Mesothelial cell of epicardium (in vitro differentiated cells): Measurements from ENCODE around the gene WDR83. TPM values are rescaled to one million over a fixed set of nuclear protein-coding genes. Genes with fewer than 3 reads are reported as not detected.
A peak's percentile ranks its signal among the peaks of the same experiment; 100 is the strongest.

Experiments
- DNase-seq, 2 experiments: peaks; one replicate each; pipeline ENCODE4 v3.0.0; 2021; ENCODE audit warnings: low spot score in 2 of 2; ENCODE audit not compliant: unreplicated experiment in 2 of 2
- H3K27ac Mint-ChIP-seq: 2 replicates; pipeline ENCODE4 v1.8.0; 2021; ENCODE audit warnings: mixed read lengths
- H3K27me3 Mint-ChIP-seq: 2 replicates; pipeline ENCODE4 v1.8.0; 2021; ENCODE audit warnings: low read depth, mixed read lengths
- H3K36me3 Mint-ChIP-seq: 2 replicates; pipeline ENCODE4 v1.8.0; 2021; ENCODE audit warnings: mixed read lengths
- H3K4me1 Mint-ChIP-seq: 2 replicates; pipeline ENCODE4 v1.8.0; 2021; ENCODE audit warnings: mixed read lengths
- H3K4me3 Mint-ChIP-seq: 2 replicates; pipeline ENCODE4 v1.8.0; 2021; ENCODE audit warnings: mild to moderate bottlenecking, moderate library complexity, mixed read lengths
- H3K9me3 Mint-ChIP-seq: 2 replicates; pipeline ENCODE4 v1.8.0; 2021; ENCODE audit warnings: mixed read lengths
- total RNA-seq: library from RNA; stranded (reverse); gene quantifications from 3 replicates; pipeline ENCODE4 v1.2.1, GENCODE V29; 2021
- TF ChIP-seq, protein P1 (sequence below): fragments of 200-600 bp; sonication (generic); IDR thresholded peaks from one replicate; pipeline ENCODE4 v1.5.0; 2021; ENCODE audit warnings: antibody characterized with exemption; ENCODE audit not compliant: unreplicated experiment

WDR83 gene
- total RNA-seq, 1 donor from 2014 or later = 13.6 TPM

GRCh38 chr19:12670159-12670928, 3.7 kb downstream of the WDR83 start:
- peaks cover 42% of the 10 kb centered on the region for H3K4me1 Mint-ChIP-seq
- H3K9me3 Mint-ChIP-seq = no peaks in the 10 kb centered on the region
- peak overlapping the region; percentile 100 for H3K27ac Mint-ChIP-seq
- no peaks in the 10 kb centered on the region for H3K27me3 Mint-ChIP-seq
- H3K36me3 Mint-ChIP-seq = peaks cover 13% of the 10 kb centered on the region
- DNase-seq = no peak
- TF ChIP-seq, protein P1, sequence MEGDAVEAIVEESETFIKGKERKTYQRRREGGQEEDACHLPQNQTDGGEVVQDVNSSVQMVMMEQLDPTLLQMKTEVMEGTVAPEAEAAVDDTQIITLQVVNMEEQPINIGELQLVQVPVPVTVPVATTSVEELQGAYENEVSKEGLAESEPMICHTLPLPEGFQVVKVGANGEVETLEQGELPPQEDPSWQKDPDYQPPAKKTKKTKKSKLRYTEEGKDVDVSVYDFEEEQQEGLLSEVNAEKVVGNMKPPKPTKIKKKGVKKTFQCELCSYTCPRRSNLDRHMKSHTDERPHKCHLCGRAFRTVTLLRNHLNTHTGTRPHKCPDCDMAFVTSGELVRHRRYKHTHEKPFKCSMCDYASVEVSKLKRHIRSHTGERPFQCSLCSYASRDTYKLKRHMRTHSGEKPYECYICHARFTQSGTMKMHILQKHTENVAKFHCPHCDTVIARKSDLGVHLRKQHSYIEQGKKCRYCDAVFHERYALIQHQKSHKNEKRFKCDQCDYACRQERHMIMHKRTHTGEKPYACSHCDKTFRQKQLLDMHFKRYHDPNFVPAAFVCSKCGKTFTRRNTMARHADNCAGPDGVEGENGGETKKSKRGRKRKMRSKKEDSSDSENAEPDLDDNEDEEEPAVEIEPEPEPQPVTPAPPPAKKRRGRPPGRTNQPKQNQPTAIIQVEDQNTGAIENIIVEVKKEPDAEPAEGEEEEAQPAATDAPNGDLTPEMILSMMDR = no peak
- H3K4me3 Mint-ChIP-seq = peak overlapping the region; percentile 99

GRCh38 chr19:12672744-12673143, 6.1 kb downstream of the WDR83 start:
- peaks cover 26% of the 10 kb centered on the region for H3K4me1 Mint-ChIP-seq
- no peak for DNase-seq
- TF ChIP-seq, protein P1 = no peak
- no peak overlapping the region for H3K4me3 Mint-ChIP-seq
- no peaks in the 10 kb centered on the region for H3K27me3 Mint-ChIP-seq
- no peaks in the 10 kb centered on the region for H3K9me3 Mint-ChIP-seq
- peaks cover 20% of the 10 kb centered on the region for H3K36me3 Mint-ChIP-seq
- H3K27ac Mint-ChIP-seq = no peak overlapping the region

GRCh38 chr19:12675399-12675798, 8.8 kb downstream of the WDR83 start:
- Mint-ChIP-seq H3K4me3 (no peak overlapping the region), H3K9me3 (no peaks in the 10 kb centered on the region), H3K27ac (no peak overlapping the region), H3K4me1 (peaks cover 4% of the 10 kb centered on the region), H3K36me3 (peaks cover 29% of the 10 kb centered on the region), H3K27me3 (no peaks in the 10 kb centered on the region)
- TF ChIP-seq, protein P1 = no peak
- no peak for DNase-seq

DNA sequence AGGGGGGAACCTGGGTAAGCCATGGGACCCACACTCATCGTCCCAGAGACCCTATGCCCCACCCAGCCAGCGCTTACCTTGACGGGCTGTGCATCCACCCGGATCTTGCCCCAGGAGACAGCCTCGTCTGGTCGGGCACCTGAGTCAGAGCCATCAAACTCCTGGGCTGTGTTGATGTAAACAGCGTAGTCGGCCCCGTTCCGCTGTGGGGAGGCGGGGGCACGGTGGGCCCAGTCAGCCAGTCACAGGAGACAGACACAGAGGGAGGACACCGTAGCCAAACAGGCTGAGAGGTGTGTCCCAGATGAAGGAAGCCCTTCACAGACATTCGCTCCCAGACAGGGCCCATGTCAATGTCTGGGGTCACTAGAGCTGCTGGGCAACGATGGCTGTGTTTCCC, 9.3 kb downstream of the WDR83 start:
- H3K4me3 Mint-ChIP-seq = no peak overlapping the region
- H3K4me1 Mint-ChIP-seq = peaks cover 3% of the 10 kb centered on the region

DNA sequence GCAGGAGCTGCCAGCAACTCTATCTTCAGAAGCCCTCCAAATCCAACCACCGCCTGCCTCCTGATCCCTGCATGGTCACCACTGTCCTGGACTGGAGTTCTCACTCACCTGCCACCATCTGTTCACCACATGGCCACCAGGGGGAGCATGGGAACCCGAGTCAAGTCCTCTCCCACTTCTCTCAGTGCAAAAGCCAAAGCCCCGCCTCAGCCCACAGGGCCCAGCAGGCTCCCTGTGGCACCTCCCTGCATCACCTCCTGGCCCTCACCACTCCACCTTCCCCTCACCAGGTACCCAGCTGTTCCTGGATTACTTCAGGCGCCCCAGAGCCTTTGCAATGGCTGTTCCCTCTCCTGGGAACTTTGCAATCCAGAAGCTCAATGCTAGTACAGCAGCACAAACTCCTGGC, 9.8 kb downstream of the WDR83 start:
- no peaks in the 10 kb centered on the region for H3K9me3 Mint-ChIP-seq
- H3K27ac Mint-ChIP-seq = peak overlapping the region; percentile 32
- no peaks in the 10 kb centered on the region for H3K27me3 Mint-ChIP-seq
- no peak overlapping the region for H3K4me3 Mint-ChIP-seq
- peaks cover 7% of the 10 kb centered on the region for H3K4me1 Mint-ChIP-seq
- DNase-seq = peak; percentile 74 to 92
- peaks cover 33% of the 10 kb centered on the region for H3K36me3 Mint-ChIP-seq
- TF ChIP-seq, protein P1 = peak; percentile 94

More for the DNA sequence above, 9.3 kb downstream of the WDR83 start:
- DNase-seq = no peak
- Mint-ChIP-seq H3K27ac (no peak overlapping the region), H3K27me3 (no peaks in the 10 kb centered on the region), H3K9me3 (no peaks in the 10 kb centered on the region), H3K36me3 (peaks cover 31% of the 10 kb centered on the region)
- TF ChIP-seq, protein P1 = no peak
